ENCODE measurements around the gene EGR2.
A peak's percentile ranks its signal among the peaks of the same experiment; 100 is the strongest.
"Not testable (repeated sequence)": the region's sequence is repeated elsewhere in the genome, so short reads cannot be mapped to it uniquely, and the experiment has no call there.

The EGR2 gene

DNA sequence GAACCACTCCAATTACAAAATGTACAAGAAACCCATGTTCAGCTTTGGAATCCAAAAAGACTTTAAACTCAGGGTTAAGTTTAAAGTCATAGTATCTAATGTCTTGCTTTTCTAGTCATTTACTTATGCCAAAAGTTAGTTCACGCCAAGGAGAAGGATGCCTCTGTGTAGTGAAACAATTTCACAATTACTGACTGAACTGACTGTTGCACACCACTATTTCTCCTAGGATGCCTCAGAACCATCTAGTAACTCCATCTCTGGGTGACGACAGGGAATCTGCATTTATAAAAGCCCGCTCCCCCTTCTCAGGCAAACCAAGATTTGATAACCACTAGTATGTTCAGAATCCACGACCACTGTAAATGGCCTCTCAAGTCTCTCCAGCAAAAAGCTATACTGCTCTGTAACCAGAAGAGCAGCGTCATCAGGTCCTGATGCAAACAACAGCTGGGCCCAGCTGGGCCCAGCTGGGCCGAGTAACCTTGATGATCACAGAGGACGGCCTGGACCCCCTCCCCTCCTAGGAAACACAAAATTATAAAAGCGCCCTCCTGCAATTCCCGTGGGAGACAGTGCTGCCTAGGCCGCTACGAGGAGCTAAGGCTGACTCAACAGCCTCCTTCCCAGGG is 12.3 kb downstream of the EGR2 start:
- no peak for DNase-seq (ENCODE audit: low read depth)

DNA sequence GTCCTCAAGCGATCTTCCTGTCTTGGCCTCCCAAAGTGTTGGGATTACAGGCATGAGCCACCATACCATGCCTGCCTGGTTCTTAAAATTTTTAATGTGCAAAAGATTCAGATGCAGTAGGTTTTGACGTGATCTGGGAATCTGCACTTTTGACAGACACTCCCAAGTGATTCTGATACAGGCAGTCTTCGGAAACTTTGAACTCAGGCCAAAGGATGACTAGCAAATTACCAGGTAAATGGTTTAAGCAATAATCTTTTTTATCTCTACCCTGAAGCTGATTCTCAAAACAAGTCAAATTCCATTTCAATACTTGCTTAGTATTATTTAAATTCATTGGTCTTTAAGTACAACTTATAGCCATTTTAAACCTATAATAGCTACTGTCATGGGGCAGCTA is 14.3 kb downstream of the EGR2 start:
- no peak for DNase-seq (ENCODE audit: low read depth)

More for the DNA sequence above, 12.3 kb downstream of the EGR2 start:
- H3K4me3 ChIP-seq (ENCODE audit: low read depth, low read length) = peak overlapping the region; percentile 82

DNA sequence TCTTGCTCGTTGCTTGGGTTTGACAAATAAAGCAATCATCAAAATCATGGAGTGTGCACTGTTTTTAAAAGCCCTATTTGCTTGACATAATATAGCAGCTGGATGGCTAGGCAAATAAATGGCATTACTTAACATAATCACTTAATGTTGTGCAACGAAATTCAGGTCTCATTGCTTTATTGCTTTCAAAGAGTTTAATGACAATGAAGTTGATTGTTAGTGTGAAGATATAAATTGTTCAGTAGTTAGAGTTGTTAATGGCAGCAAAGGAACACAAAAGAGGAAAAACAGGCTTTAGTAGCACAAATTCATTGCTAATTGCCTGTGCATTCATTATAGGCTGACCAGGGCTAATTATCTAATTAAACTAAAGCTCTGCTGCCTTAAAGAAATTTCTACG is 19.3 kb downstream of the EGR2 start:
- DNase-seq (ENCODE audit: low read depth) = no peak
- H3K4me3 ChIP-seq (ENCODE audit: low read depth, low read length) = no peak overlapping the region

More for the DNA sequence above, 14.3 kb downstream of the EGR2 start:
- H3K4me3 ChIP-seq (ENCODE audit: low read depth, low read length) = no peak overlapping the region

DNA sequence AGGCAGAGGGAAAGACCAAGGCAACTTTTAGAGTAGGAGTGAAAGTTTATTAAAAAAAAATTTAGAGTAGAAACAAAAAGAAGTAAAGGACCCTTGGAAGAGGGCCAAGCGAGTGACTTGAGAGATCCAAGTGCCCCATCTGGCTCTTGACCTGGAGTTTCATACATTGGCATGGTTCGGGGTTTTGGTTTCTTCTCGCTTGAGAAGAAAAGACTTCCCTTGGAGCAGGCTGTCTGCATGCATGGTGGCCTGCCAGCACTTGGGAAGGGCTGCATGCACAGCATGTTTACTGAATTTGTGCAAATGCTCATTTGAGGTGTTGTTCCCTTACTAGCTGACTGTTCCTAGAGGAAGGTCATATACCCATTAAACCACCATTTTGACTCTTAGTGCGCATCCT is 20.4 kb downstream of the EGR2 start:
- no peak for DNase-seq (ENCODE audit: low read depth)
- no peak overlapping the region for H3K4me3 ChIP-seq (ENCODE audit: low read depth, low read length)

DNA sequence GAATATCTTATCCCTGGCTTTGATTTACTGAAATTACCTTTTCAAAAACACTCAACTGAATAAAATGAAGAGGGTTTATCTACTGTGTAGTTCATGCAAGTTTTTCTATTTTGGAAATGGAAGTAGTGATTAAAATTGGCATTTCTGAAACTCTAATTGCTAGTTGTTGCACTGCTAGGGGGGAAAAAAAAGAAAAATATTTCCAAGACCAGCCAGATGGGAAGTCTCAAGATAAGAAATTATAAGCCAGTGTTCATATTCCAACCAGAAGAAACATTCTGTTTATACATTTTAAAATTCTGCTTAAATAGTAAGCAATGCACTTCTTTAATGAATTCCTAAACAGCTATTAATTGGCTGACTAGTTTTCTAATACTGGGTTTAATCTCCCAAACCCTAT is 21.1 kb downstream of the EGR2 start:
- H3K4me3 ChIP-seq (ENCODE audit: low read depth, low read length) = no peak overlapping the region
- no peak for DNase-seq (ENCODE audit: low read depth)

DNA sequence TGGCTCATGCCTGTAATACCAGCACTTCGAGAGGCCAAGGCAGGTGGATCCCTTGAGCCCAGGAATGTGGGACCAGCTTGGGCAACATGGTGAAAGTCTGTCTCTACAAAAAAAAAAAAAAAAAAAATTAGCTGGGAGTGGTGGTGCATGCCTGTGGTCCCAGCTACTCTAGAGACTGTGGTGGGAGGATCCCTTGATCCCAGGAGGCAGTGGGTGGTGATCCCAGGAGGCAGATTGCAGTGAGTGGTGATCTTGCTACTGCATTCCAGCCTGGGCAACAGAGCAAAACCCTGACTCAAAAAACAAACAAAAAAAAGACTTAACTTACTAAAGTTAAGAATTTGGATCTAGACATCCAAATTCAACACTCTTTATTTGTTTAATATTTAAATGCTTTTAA is 21.9 kb downstream of the EGR2 start:
- no peak for DNase-seq (ENCODE audit: low read depth)
- no peak overlapping the region for H3K4me3 ChIP-seq (ENCODE audit: low read depth, low read length)

DNA sequence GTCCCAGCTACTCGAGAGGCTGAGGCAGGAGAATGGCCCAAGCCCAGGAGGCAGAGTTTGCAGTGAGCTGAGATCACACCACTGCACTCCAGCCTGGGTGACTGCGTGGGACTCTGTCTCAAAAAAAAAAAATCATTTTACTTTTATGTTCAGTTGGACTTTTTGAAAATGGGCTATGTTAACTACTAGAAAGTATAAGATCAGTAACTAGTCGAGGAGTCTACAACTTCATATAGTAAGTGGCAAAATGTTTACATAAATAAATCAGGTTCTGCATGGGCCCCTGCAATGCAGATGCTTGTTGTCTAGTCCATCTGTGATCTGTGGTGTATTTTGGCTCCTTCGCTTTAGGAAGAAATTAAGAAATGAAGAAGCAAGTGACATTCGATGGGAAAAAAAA is 23.9 kb downstream of the EGR2 start:
- DNase-seq (ENCODE audit: low read depth) = no peak

DNA sequence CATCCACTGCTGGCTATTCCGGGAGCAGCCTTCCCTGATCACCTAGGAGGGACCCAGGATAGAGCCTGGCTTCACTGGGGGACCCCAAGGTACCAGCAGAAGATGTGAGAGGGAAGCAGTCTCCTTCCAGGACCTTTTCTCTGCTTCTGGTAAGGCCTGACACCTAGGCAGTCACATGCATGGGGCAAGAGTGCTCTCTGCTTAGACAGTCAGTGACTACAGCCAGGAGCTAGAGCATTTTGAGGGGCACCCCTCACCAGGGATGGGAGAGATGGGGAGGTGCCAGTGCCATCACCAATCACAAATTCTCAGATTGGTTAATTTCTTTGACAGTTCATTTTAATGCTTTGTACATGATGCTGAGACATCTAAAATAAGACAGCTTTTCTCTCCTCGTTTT is 25.6 kb downstream of the EGR2 start:
- H3K4me3 ChIP-seq (ENCODE audit: low read depth, low read length) = no peak overlapping the region
- DNase-seq (ENCODE audit: low read depth) = no peak

More for the DNA sequence above, 23.9 kb downstream of the EGR2 start:
- H3K4me3 ChIP-seq (ENCODE audit: low read depth, low read length) = no peak overlapping the region

DNA sequence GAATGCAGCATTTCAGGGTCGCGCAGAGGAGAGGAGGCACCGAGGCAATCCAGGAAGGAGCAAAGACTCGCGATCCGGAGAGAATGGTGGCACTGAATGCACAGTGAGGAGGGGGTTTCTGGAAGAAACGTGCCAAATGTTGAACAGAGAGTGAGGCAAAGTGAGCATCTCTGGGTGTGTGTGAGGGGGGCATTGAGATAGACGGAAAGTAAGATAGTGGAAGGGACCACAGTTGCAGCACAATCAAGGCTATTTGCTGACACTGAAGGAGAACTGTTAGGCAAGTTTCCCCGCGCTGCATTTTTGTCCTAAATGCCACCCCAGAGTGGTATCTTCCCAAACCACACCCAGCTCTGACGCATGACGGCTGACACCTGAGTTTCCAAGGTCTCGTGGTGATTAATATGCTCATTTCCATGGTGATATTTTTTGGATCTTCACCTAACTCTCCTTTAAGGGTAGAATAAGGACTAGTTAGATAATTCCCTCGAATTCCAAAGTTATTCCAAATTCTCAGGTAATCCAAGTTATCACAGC is 26.1 kb downstream of the EGR2 start:
- no peak overlapping the region for H3K4me3 ChIP-seq (ENCODE audit: low read depth, low read length)
- no peak for DNase-seq (ENCODE audit: low read depth)

DNA sequence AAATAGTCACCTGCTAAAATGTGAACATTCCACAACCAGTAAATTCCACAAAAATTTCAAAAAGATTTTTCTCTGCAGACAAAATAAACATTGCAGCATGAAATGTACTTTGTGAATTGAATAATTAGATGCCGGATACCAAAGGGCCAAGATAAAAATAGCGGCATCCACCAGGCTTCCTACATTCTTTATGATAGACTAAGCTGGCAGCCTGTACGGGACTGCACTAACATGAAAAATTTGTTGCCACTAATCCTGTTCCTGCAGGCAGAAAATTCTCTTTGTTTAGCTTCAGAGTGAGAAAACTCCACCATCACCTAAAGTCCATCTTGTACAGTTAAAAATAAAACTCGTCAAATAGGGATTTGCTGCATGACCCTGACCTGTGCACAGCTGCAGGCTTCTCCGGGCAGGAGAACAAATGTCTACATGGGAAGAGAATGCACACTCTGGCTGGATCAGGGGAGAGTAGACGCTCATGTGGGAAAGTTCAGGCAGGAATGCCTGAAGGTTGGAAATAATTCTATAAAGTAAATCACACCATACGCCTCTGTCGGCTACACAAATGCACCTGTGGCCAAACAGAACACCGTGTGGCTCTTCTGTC is 27.2 kb downstream of the EGR2 start:
- H3K4me3 ChIP-seq (ENCODE audit: low read depth, low read length) = no peak overlapping the region
- DNase-seq (ENCODE audit: low read depth) = no peak

DNA sequence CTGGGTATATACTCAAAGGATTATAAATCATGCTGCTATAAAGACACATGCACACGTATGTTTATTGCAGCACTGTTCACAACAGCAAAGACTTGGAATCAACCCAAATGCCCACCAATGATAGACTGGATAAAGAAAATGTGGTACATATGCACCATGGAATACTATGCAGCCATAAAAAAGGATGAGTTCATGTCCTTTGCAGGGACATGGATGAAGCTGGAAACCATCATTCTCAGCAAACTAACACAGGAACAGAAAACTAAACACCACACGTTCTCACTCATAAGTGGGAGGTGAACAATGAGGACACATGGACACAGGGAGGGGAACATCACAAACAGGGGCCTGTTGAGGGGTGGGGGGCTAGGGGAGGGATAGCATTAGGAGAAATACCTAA is 27.9 kb downstream of the EGR2 start:
- H3K4me3 ChIP-seq (ENCODE audit: low read depth, low read length); DNase-seq (ENCODE audit: low read depth): not testable (repeated sequence)

DNA sequence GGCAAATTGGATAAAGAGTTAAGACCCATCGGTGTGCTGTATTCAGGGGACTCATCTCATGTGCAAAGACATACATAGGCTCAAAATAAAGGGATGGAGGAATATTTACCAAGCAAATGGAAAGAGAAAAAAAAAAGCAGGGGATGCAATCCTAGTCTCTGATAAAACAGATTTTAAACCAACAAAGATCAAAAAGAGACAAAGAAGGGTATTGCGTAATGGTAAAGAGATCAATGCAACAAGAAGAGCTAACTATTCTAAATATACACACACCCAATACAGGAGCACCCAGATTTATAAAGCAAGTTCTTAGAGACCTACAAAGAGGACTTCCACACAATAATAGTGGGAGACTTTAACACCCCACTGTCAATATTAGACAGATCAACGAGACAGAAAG is 31.6 kb downstream of the EGR2 start:
- DNase-seq (ENCODE audit: low read depth) = not testable (repeated sequence)

DNA sequence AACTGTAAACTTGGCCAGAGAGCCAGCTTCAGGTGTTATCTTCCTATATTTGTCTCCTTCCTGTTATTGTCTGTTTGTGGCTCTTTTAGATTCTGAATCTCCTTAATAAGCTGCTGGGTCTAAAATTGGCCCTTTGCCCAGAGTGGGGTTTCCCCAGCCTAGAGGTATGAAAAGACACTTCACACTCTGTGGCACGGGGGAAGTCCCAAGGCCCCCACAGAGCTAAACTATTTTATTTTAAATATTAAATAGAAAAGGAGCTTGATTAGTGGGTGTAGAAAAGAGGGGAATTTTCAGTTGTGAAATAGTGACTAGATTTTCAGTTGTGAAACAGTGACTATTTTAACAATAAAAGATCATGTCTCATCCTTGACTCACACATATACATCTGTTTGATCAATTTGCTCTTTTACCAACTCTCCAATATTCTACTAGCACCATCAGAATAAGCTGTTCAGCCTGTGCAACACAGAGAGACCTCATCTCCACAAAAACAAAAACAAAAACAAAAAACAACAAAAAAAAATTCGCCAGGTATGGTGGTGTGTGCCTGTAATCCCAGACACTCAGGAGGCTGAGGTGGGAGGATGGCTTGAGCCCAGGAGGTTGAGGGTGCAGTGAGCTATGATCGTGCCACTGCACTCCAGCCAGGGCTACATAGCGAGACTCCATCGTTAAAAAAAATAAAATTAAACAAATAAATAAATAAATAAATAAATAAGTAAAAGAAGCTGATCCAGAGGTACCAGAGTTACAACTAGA is 36.5 kb downstream of the EGR2 start:
- DNase-seq (ENCODE audit: low read depth) = no peak
- H3K4me3 ChIP-seq (ENCODE audit: low read depth, low read length) = no peak overlapping the region

More for the DNA sequence above, 31.6 kb downstream of the EGR2 start:
- H3K4me3 ChIP-seq (ENCODE audit: low read depth, low read length) = not testable (repeated sequence)

DNA sequence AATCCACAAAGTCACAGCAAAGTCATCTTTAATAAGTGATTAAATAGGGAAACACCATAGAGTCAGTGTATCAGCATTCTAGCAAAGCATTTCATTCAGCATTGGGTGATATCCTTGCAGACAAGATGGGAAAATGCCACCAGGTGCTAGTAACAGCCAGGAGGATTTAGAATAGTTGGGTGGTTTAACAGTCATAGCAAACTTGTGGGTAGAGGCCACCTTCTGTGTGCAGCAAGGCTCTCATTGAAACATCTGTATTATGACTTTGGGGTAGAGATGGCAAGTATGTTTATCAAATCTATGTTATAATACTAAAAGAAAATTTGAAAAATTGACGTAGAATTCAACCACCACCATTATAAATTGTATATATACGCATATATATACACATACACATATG is 38.0 kb downstream of the EGR2 start:
- no peak overlapping the region for H3K4me3 ChIP-seq (ENCODE audit: low read depth, low read length)
- DNase-seq (ENCODE audit: low read depth) = no peak

DNA sequence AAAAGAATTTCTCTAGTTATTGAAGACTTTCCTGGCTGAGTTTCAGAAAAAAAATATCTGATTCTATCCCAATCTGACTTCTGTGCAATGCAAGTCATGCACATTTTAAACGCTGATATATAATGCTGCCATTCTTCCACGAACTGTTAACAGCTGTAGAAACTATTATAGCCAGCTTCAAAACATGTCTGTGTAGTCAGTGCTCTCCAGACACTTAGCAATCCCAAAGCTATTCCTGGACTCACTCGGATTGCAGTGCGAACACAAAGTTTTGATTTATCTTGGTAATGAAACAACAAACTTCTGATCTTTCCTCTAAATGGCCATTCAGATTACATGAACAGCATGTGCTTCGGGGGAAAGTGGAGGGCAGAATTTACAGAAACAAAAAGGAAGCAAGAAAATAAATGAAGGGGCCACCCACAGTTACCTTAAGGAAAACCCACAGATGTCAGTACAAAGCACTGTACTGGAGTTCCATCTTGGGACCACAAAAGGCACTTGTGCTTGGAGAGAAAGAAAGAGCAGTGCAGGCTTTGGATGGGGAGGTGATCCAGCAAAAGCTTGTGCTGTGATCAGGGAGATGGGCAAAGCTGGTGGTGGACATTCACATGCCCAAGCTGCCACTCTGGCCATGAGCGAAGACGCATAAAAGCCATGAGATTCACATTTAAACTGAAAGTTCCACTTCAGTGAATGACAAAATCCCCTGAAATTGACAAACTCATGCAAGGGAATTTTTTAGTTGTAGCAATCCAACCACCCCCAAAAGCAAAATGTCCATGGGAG is 43.8 kb downstream of the EGR2 start:
- no peak for DNase-seq (ENCODE audit: low read depth)
- H3K4me3 ChIP-seq (ENCODE audit: low read depth, low read length) = no peak overlapping the region

DNA sequence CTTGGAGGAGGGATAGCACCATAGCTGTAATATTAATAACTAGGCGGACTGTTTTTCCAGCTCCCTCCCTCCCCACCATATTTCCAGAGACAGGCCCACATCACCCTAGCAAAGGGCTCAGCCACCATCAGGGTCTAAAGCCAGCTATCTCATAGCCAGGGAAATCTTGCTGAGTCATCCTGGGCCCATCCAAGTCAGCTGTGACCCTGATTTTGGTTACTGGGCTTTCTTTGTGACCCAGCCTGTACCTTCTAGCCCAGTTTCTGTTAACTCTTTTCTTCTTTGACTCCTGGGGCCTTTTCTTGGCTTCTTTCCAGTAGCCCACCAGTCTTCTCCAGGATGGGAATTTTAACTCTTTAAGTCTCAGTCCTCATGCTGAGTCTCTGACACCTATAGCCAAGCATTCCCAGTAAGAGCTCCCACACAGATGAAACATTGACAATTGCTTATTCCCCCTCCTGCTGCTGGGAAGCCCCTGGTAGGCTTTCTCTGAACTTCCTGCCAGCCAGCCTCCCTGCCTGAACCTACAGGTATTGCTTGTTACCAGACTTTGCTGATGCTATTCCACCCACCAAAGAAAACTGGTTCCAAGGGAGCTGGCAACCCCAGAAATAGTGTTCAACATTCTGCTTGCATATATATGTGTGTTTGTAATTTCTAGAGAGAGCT is 46.5 kb downstream of the EGR2 start:
- no peak for DNase-seq (ENCODE audit: low read depth)
- no peak overlapping the region for H3K4me3 ChIP-seq (ENCODE audit: low read depth, low read length)

DNA sequence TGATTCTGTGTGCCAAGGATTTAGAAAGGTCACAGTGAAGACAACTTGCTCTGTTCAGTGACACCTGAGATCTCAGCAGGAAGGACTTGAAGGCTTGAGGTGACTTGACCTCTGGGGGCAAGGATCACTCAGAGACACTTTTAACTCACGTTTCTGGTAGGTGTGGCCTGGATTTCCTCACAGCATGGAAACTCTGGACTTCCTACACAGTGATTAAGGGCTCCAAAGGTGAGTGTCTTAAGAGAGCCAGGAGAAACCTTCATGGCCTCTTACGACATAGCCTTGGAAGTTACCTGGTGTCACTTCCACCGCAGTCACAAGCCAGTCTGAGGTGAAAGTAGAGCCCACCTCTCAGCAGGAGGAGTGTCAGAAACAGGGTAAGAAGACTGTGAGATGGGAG is 49.8 kb downstream of the EGR2 start:
- no peak overlapping the region for H3K4me3 ChIP-seq (ENCODE audit: low read depth, low read length)
- no peak for DNase-seq (ENCODE audit: low read depth)

DNA sequence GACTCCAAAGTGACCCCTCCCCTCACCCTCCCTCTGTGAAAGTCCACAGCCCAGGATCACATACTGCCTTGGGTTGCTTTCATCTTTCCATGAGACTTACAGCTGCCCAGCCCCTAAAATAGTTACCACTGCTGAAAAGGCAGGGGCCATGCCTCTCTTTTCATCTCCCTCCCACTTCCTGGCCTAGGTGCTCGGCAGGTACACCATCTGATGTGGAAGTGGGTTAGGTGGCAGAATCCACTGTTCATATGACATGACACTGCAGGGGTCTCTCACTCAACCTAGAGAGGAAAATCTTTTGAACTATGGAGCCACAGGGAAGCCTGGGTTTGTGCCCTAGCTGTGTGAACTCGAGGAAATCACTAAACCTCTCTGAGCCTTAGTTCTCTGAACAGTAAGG is 50.4 kb downstream of the EGR2 start:
- no peak for DNase-seq (ENCODE audit: low read depth)

DNA sequence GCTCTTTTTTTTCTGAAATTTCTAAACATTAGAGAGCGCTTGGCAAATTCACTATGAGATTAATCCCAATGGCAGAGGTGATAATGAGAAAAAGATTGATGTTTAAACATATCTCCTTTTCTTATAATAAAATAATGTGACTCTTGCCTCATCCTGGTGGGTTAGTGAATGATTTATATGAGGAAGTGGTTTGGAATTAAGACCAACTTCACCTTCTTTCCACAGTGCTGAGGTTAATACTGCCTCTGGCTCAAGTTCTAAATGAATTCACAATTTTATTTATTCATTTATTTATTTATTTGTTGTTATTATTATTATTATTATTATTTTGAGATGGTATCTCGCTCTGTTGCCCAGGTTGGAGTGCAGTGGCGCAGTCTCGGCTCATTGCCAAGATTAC is 52.2 kb downstream of the EGR2 start:
- DNase-seq (ENCODE audit: low read depth) = no peak
- no peak overlapping the region for H3K4me3 ChIP-seq (ENCODE audit: low read depth, low read length)

More for the DNA sequence above, 50.4 kb downstream of the EGR2 start:
- no peak overlapping the region for H3K4me3 ChIP-seq (ENCODE audit: low read depth, low read length)
